Caco-2 (cell line): ENCODE data around the gene FBXW8. TPM values are rescaled to one million over a fixed set of nuclear protein-coding genes. Genes with fewer than 3 reads are reported as not detected.

Experiments
- BruUV-seq: library from RNA; stranded (reverse); fragments of 400-500 nt; replicated peaks from 2 replicates; lab custom pipeline; 2021; lab: Mats Ljungman, UMichigan
- CTCF ChIA-PET: fragments of 300-600 bp; sonication (Branson Sonifier 250); formaldehyde crosslinking; loops from one replicate; lab custom pipeline; 2022; ENCODE audit warnings: antibody characterized with exemption; lab: Charles Lee
- POLR2A ChIA-PET: fragments of 300-600 bp; sonication (Branson Sonifier 250); formaldehyde crosslinking; loops from one replicate; lab custom pipeline; 2022; ENCODE audit warnings: antibody characterized with exemption; lab: Charles Lee
- DNase-seq, 2 experiments: peaks; one replicate each; pipeline versions ENCODE4 v3.0.0 to v3.0.0-alpha.2; 2020 to 2022
- H3K27me3 ChIP-seq: replicated peaks from 2 replicates; pipeline ENCODE4 v1.6.0; 2011; ENCODE audit warnings: low read length; ENCODE audit not compliant: control insufficient read depth, insufficient read depth
- H3K36me3 ChIP-seq: 2 replicates; pipeline ENCODE4 v1.5.1; 2011; ENCODE audit warnings: low read length; ENCODE audit not compliant: control insufficient read depth, insufficient read depth
- H3K4me1 ChIP-seq: fragments of 250-450 bp; sonication (Bioruptor Pico); 2 replicates; pipeline ENCODE4 v1.5.1; 2020; ENCODE audit warnings: mild to moderate bottlenecking
- H3K4me3 ChIP-seq: 2 replicates; pipeline ENCODE4 v1.5.1; 2011; ENCODE audit warnings: low read depth, mild to moderate bottlenecking, control low read depth, low read length
- H3K9me3 ChIP-seq: fragments of 250-450 bp; sonication (Bioruptor Pico); 2 replicates; pipeline ENCODE4 v1.5.1; 2020; ENCODE audit warnings: mild to moderate bottlenecking, moderate library complexity
- H3K27ac Mint-ChIP-seq: one replicate; pipeline ENCODE4 v1.8.0; 2022; ENCODE audit warnings: mixed read lengths; ENCODE audit not compliant: unreplicated experiment
- H3K27me3 Mint-ChIP-seq: one replicate; pipeline ENCODE4 v1.8.0; 2022; ENCODE audit warnings: mixed read lengths; ENCODE audit not compliant: insufficient read depth, unreplicated experiment
- H3K36me3 Mint-ChIP-seq: one replicate; pipeline ENCODE4 v1.8.0; 2022; ENCODE audit warnings: mild to moderate bottlenecking, mixed read lengths; ENCODE audit not compliant: insufficient read depth, unreplicated experiment
- H3K4me1 Mint-ChIP-seq: one replicate; pipeline ENCODE4 v1.8.0; 2022; ENCODE audit warnings: low read depth, mixed read lengths; ENCODE audit not compliant: unreplicated experiment
- H3K4me3 Mint-ChIP-seq: one replicate; pipeline ENCODE4 v1.8.0; 2022; ENCODE audit warnings: mild to moderate bottlenecking, moderate library complexity, mixed read lengths; ENCODE audit not compliant: unreplicated experiment
- H3K9me3 Mint-ChIP-seq: one replicate; pipeline ENCODE4 v1.8.0; 2022; ENCODE audit warnings: mixed read lengths; ENCODE audit not compliant: unreplicated experiment
- intact Hi-C: fragments of 100-400 bp; cut with micrococcal nuclease; formaldehyde crosslinking; loops from one replicate; pipeline ENCODE4 v1.10.0; 2022; ENCODE audit not compliant: unreplicated experiment
- total RNA-seq: library from RNA; stranded (reverse); gene quantifications from 2 replicates; pipeline ENCODE4 v1.2.3, GENCODE V29; 2022
- TF ChIP-seq, protein P1 (sequence below), 2 experiments: fragments of 200-600 bp in 1 of 2; IDR thresholded peaks; 1 replicate in 1 of 2; 2 replicates in 1 of 2; pipeline versions ENCODE4 v1.5.1 to v1.8.0; 2011 to 2022; ENCODE audit warnings: antibody characterized with exemption in 1 of 2, control low read depth in 1 of 2, inconsistent platforms in 1 of 2, low read depth in 1 of 2, low read length in 1 of 2, mild to moderate bottlenecking in 1 of 2, moderate library complexity in 1 of 2; ENCODE audit not compliant: insufficient read depth in 1 of 2, severe bottlenecking in 1 of 2, unreplicated experiment in 1 of 2

Gene FBXW8
- total RNA-seq, 1 experiment from 2014 or later = 12.2 TPM

DNA sequence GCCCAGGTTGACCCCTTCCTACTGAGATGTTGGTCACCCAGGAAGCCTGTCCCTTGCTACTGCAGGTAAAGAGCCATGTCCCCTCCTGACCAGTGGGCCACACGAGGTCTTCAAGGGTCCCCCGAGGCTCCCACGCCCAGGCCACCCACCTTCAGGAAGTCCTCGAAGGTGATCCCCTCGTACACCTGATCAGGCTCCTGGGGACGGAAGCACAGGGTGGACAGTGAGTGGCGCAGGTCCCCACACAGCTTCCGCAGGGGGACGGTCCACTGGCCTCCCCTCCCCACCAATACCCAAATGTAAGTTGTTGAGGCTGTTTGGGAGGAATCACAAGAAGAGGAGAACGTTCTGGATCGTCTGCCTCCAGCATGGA lies 131.0 kb downstream of the FBXW8 start:
- H3K27me3 Mint-ChIP-seq = no peaks in the 10 kb centered on the region
- no peaks in the 10 kb centered on the region for H3K36me3 Mint-ChIP-seq
- no TSS peak for BruUV-seq
- POLR2A ChIA-PET = interaction anchor here (0.6 to 1.0 kb wide), 2 partner anchors 11 to 118 kb away, joined by 3 read pairs; no protein-coding TSS in a partner anchor
- no peaks in the 10 kb centered on the region for H3K9me3 Mint-ChIP-seq
- no peak for DNase-seq
- H3K4me1 ChIP-seq = peaks cover 55% of the 10 kb centered on the region
- intact Hi-C loops = loop anchor here (5.0 kb wide), 1 partner anchor 56 kb away; the partner anchor contains the start of gene TESC
- CTCF ChIA-PET = interaction anchor here (1.4 kb wide), 1 partner anchor 59 kb away, joined by 3 read pairs; no protein-coding TSS in a partner anchor
- no peaks in the 10 kb centered on the region for H3K36me3 ChIP-seq
- TF ChIP-seq, protein P1, sequence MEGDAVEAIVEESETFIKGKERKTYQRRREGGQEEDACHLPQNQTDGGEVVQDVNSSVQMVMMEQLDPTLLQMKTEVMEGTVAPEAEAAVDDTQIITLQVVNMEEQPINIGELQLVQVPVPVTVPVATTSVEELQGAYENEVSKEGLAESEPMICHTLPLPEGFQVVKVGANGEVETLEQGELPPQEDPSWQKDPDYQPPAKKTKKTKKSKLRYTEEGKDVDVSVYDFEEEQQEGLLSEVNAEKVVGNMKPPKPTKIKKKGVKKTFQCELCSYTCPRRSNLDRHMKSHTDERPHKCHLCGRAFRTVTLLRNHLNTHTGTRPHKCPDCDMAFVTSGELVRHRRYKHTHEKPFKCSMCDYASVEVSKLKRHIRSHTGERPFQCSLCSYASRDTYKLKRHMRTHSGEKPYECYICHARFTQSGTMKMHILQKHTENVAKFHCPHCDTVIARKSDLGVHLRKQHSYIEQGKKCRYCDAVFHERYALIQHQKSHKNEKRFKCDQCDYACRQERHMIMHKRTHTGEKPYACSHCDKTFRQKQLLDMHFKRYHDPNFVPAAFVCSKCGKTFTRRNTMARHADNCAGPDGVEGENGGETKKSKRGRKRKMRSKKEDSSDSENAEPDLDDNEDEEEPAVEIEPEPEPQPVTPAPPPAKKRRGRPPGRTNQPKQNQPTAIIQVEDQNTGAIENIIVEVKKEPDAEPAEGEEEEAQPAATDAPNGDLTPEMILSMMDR (IDR thresholded peaks at IDR 0.05; ENCODE audit: insufficient read depth in 1 of 2, low read depth in 1 of 2, low read length in 1 of 2, severe bottlenecking in 1 of 2, unreplicated experiment in 1 of 2) = no peak
- H3K4me1 Mint-ChIP-seq = peaks cover 20% of the 10 kb centered on the region
- H3K27me3 ChIP-seq = no peaks in the 10 kb centered on the region
- H3K9me3 ChIP-seq = no peaks in the 10 kb centered on the region
- no peak overlapping the region for H3K4me3 Mint-ChIP-seq
- no peak overlapping the region for H3K4me3 ChIP-seq
- peak overlapping the region; percentile 85 for H3K27ac Mint-ChIP-seq

DNA sequence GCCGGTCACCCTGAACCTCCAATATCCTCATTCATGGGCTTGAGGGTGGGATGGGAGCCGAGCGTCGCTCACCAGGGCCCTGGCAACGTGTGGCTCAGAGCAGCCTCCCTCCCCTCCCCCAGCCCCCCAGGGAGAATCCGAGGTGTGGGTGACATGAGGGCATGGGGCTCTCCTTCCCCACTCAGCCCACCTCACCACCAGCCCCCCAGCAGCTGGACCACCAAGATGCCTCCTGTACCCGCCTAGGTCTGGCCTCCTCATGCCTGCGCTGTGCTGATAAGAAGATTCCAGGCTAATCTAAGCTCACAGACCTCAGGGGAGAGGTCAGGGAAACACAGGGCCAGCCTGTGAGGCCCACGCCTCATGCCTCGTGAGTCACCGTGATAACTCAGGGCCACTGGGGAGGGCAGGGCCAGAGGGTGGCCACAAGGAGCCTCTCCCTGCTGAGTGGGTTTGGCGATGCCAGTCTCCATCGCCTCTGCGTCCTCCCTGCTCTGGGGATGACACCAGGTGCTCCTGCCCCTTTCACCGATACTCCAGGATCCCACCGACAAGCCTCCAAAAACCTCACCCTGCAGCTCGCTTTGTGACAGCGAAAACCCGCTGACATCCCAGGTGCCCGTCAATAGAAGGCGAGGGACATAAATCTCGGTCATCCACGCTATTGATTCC lies 131.6 kb downstream of the FBXW8 start:
- intact Hi-C loops = loop anchor here (5.0 kb wide), 1 partner anchor 55 kb away; the partner anchor contains the start of gene TESC
- H3K4me1 ChIP-seq = peaks cover 54% of the 10 kb centered on the region
- TF ChIP-seq, protein P1 (IDR thresholded peaks at IDR 0.05; ENCODE audit: insufficient read depth in 1 of 2, low read depth in 1 of 2, low read length in 1 of 2, severe bottlenecking in 1 of 2, unreplicated experiment in 1 of 2) = no peak
- H3K36me3 Mint-ChIP-seq = no peaks in the 10 kb centered on the region
- H3K27me3 Mint-ChIP-seq = no peaks in the 10 kb centered on the region
- H3K4me1 Mint-ChIP-seq = peaks cover 20% of the 10 kb centered on the region
- peak overlapping the region; percentile 40 for H3K4me3 Mint-ChIP-seq
- H3K27ac Mint-ChIP-seq = peak overlapping the region; percentile 85
- H3K9me3 ChIP-seq = no peaks in the 10 kb centered on the region
- DNase-seq = peak; percentile 84 to 91
- no peak overlapping the region for H3K4me3 ChIP-seq
- no TSS peak for BruUV-seq
- no peaks in the 10 kb centered on the region for H3K36me3 ChIP-seq
- POLR2A ChIA-PET = interaction anchor here (0.6 to 1.0 kb wide), 2 partner anchors 11 to 119 kb away, joined by 3 read pairs; no protein-coding TSS in a partner anchor
- no peaks in the 10 kb centered on the region for H3K9me3 Mint-ChIP-seq
- CTCF ChIA-PET = interaction anchor here (1.4 kb wide), 1 partner anchor 59 kb away, joined by 3 read pairs; no protein-coding TSS in a partner anchor
- H3K27me3 ChIP-seq = no peaks in the 10 kb centered on the region

DNA sequence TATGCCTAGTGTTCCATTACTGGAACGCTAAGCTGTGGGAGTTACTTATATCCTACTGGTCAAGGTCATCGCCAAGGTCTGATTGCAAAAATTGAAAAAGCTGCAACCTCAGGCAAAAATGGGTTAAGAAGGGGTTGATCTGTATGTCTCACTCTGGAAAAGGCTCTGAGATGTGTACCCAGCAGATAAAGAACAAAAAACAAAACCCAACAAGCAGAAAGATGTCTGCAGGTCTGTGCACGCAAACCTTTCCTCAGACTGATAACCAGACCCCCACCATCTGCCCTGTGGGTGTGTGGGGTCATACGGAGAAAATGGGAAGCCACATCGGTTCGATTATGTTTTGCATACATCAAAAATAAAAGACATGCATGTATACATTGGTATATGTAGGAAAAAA lies 132.1 kb downstream of the FBXW8 start:
- peak overlapping the region; percentile 85 for H3K27ac Mint-ChIP-seq
- intact Hi-C loops = loop anchor here (5.0 kb wide), 1 partner anchor 54 kb away; the partner anchor contains the start of gene TESC
- no peaks in the 10 kb centered on the region for H3K27me3 Mint-ChIP-seq
- H3K4me1 Mint-ChIP-seq = peaks cover 22% of the 10 kb centered on the region
- Histone ChIP-seq H3K36me3 (no peaks in the 10 kb centered on the region), H3K9me3 (no peaks in the 10 kb centered on the region), H3K4me3 (no peak overlapping the region), H3K27me3 (no peaks in the 10 kb centered on the region), H3K4me1 (peaks cover 53% of the 10 kb centered on the region)
- CTCF ChIA-PET = interaction anchor here (1.4 kb wide), 1 partner anchor 58 kb away, joined by 3 read pairs; no protein-coding TSS in a partner anchor
- no peak for DNase-seq
- H3K9me3 Mint-ChIP-seq = no peaks in the 10 kb centered on the region
- POLR2A ChIA-PET = interaction anchor here (1.0 kb wide), 1 partner anchor 10 kb away, joined by 3 read pairs; no protein-coding TSS in a partner anchor
- TF ChIP-seq, protein P1 (IDR thresholded peaks at IDR 0.05; ENCODE audit: insufficient read depth in 1 of 2, low read depth in 1 of 2, low read length in 1 of 2, severe bottlenecking in 1 of 2, unreplicated experiment in 1 of 2) = no peak
- H3K36me3 Mint-ChIP-seq = no peaks in the 10 kb centered on the region
- H3K4me3 Mint-ChIP-seq = peak overlapping the region; percentile 40
- BruUV-seq = TSS peak; percentile 61
